Sigmoid colon (tissue), 7 donors: Measurements from ENCODE around the gene ZW10. TPM values are rescaled to one million over a fixed set of nuclear protein-coding genes. Genes with fewer than 3 reads are reported as not detected.

Experiments used
- DNase-seq: peaks from one replicate; pipeline ENCODE4 v3.0.0-alpha.2; 2019
- H3K27ac ChIP-seq, 4 donors: fragments of 200-600 bp; sonication (generic); one replicate each; pipeline ENCODE4 v1.5.1; 2016 to 2019; ENCODE audit warnings: mild to moderate bottlenecking in 1 of 4
- H3K27me3 ChIP-seq, 3 donors: fragments of 200-600 bp; sonication (generic); one replicate each; pipeline ENCODE4 v1.5.1; 2019; ENCODE audit warnings: mild to moderate bottlenecking in 1 of 3
- H3K36me3 ChIP-seq, 4 donors: fragments of 200-600 bp; sonication (generic); one replicate each; pipeline ENCODE4 v1.5.1; 2016 to 2019
- H3K4me1 ChIP-seq, 4 donors: fragments of 200-600 bp; sonication (generic); one replicate each; pipeline ENCODE4 v1.5.1; 2017 to 2019
- H3K4me3 ChIP-seq, 4 donors: fragments of 200-600 bp; sonication (generic); one replicate each; pipeline ENCODE4 v1.5.1; 2017 to 2019; ENCODE audit warnings: mild to moderate bottlenecking in 2 of 4, moderate library complexity in 1 of 4
- H3K9me3 ChIP-seq, 4 donors: fragments of 200-600 bp in 3 of 4; sonication (generic) in 3 of 4; one replicate each; pipeline versions ENCODE4 v1.5.1 to v1.6.1; 2013 to 2019
- EP300 ChIP-seq, 4 donors: sonication (generic); formaldehyde crosslinking; IDR thresholded peaks; one replicate each; pipeline ENCODE4 v1.6.1; 2017; ENCODE audit warnings: antibody characterized with exemption in 4 of 4
- POLR2A ChIP-seq, 2 donors: fragments of 450-650 bp; IDR thresholded peaks; one replicate each; pipeline ENCODE4 v1.6.1; 2016; ENCODE audit warnings: antibody characterized with exemption in 2 of 2, mild to moderate bottlenecking in 2 of 2, moderate library complexity in 2 of 2
- POLR2AphosphoS5 ChIP-seq, 4 donors: sonication (generic); formaldehyde crosslinking; IDR thresholded peaks; one replicate each; pipeline ENCODE4 v1.6.1; 2017; ENCODE audit warnings: antibody characterized with exemption in 4 of 4
- WGBS, 2 donors: extraction: QIAGEN DNeasy Blood & Tissue Kit; methylation state at CpG; one replicate each; pipeline ENCODE4 v1.1.7; 2013; 5-methylcytosine and 5-hydroxymethylcytosine counted together
- intact Hi-C: fragments of 100-400 bp; cut with DNase I; formaldehyde crosslinking; loops from one replicate; pipeline ENCODE4 v1.15.1; 2023
- polyA plus RNA-seq, 3 donors: library from polyadenylated mRNA; stranded (reverse); fragments of 200-250 nt; gene quantifications; one replicate each; pipeline ENCODE4 v1.2.3, GENCODE V29; 2013
- total RNA-seq, 4 donors: library from RNA; depleted of rRNA; stranded (reverse); fragments of >200 nt; gene quantifications; one replicate each; pipeline ENCODE4 v1.1.0, GENCODE V29; 2016
- TF ChIP-seq, protein P1 (sequence below), 4 experiments: fragments of 450-650 bp in 3 of 4; fragments of 200-600 bp in 1 of 4; IDR thresholded peaks; one replicate each; pipeline ENCODE4 v1.5.1; 2016 to 2019; ENCODE audit warnings: antibody characterized with exemption in 4 of 4, mild to moderate bottlenecking in 3 of 4, moderate library complexity in 2 of 4
- donor health status: healthy with polysubstance abuse.
- donor health status: Bipolar disorder and iron deficiency.
- donor health status: healthy.

Gene ZW10
- total and polyA plus RNA-seq, 7 donors: 6.5 to 14.4 (median 9.8) TPM

DNA sequence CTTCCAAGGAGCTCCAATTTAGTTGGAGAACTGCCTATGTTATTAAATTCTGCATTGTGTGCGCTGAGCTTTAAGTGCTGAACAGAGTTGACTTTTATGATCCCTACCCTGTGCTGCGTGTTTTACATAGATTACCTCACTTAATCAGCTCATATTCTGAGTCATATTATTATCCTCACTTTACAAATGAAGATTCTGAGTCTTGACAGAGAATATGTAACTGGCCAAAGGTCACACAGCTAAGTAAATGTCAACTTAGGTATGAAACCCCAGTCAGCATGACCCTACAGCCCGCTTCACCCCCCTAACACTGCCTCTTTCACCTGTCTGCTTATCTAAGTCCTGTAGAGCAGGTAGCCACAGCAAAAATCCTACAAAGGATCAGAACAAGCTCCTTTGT lies 47.6 kb downstream of the ZW10 start:
- TF ChIP-seq EP300 (IDR thresholded peaks at IDR 0.05): no peak
- no peak for TF ChIP-seq POLR2AphosphoS5 (IDR thresholded peaks at IDR 0.05)
- no peak for TF ChIP-seq POLR2A (IDR thresholded peaks at IDR 0.05)
- TF ChIP-seq, protein P1, sequence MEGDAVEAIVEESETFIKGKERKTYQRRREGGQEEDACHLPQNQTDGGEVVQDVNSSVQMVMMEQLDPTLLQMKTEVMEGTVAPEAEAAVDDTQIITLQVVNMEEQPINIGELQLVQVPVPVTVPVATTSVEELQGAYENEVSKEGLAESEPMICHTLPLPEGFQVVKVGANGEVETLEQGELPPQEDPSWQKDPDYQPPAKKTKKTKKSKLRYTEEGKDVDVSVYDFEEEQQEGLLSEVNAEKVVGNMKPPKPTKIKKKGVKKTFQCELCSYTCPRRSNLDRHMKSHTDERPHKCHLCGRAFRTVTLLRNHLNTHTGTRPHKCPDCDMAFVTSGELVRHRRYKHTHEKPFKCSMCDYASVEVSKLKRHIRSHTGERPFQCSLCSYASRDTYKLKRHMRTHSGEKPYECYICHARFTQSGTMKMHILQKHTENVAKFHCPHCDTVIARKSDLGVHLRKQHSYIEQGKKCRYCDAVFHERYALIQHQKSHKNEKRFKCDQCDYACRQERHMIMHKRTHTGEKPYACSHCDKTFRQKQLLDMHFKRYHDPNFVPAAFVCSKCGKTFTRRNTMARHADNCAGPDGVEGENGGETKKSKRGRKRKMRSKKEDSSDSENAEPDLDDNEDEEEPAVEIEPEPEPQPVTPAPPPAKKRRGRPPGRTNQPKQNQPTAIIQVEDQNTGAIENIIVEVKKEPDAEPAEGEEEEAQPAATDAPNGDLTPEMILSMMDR (IDR thresholded peaks at IDR 0.05): no peak
- H3K27me3 ChIP-seq: no peaks in the 10 kb centered on the region
- H3K27ac ChIP-seq: no peak overlapping the region
- H3K9me3 ChIP-seq: no peaks in the 10 kb centered on the region
- no peak for DNase-seq
- H3K36me3 ChIP-seq: no peaks in the 10 kb centered on the region
- H3K4me3 ChIP-seq: no peak overlapping the region
- intact Hi-C loops: no loop called here
- peaks cover 0 to 8% (median 2%) of the 10 kb centered on the region in 4 donors for H3K4me1 ChIP-seq
- 26 to 72% methylated on average over 3 of the region's 3 CpGs for WGBS, 2 donors

DNA sequence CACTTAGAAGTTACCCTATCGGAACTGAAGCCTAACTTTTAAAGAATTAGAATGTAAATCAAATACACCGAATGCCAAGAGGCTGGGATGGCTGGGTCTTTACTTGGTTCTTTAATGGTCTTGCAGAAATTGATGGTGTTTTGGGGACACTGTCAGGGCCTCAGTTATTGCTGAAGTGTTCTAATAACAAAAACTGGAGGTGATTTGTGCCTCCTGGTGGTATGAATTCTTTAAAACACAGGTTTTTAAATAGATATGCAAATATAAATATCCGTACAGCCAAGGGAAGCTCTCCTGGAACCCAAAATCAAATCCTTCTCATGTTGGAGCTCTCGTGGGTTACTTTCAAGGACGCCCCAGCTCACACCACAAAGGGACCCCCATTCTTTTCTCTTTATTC lies 48.1 kb downstream of the ZW10 start:
- intact Hi-C loops: no loop called here
- Histone ChIP-seq H3K4me3 (no peak overlapping the region), H3K27ac (no peak overlapping the region), H3K4me1 (peaks cover 0 to 8% (median 0%) of the 10 kb centered on the region in 4 donors), H3K9me3 (no peaks in the 10 kb centered on the region), H3K27me3 (no peaks in the 10 kb centered on the region), H3K36me3 (no peaks in the 10 kb centered on the region)
- no peak for DNase-seq
- WGBS, 2 donors: 73 to 84% methylated on average over 5 of the region's 5 CpGs
- TF ChIP-seq, protein P1 (IDR thresholded peaks at IDR 0.05): no peak
- TF ChIP-seq POLR2AphosphoS5 (IDR thresholded peaks at IDR 0.05): no peak
- TF ChIP-seq EP300 (IDR thresholded peaks at IDR 0.05): no peak
- TF ChIP-seq POLR2A (IDR thresholded peaks at IDR 0.05): no peak

DNA sequence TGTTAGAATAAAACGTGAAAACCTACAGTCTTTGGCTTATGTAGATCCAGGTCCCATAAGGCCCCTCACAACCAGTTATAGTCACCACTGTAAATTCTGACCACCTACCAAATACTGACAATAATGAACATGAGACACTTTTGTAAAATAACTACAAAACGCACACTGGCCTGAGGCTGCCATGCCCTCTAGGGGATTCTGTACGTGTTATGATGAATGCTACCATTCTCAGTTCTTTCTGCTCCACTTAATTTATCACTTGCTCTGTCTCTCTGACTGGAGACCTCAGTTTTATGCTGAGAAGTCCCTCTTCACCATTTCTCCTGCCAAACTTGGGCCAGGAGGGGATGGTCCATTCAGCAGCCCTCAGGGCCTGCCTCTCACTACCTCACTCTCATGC lies 48.7 kb downstream of the ZW10 start:
- Histone ChIP-seq H3K27me3 (no peaks in the 10 kb centered on the region), H3K4me1 (peaks cover 0 to 8% (median 0%) of the 10 kb centered on the region in 4 donors), H3K36me3 (no peaks in the 10 kb centered on the region), H3K9me3 (no peaks in the 10 kb centered on the region), H3K4me3 (no peak overlapping the region), H3K27ac (no peak overlapping the region)
- WGBS, 2 donors: 94 to 95% methylated on average over 3 of the region's 3 CpGs
- no peak for TF ChIP-seq POLR2AphosphoS5 (IDR thresholded peaks at IDR 0.05)
- TF ChIP-seq EP300 (IDR thresholded peaks at IDR 0.05): no peak
- TF ChIP-seq POLR2A (IDR thresholded peaks at IDR 0.05): no peak
- TF ChIP-seq, protein P1 (IDR thresholded peaks at IDR 0.05): no peak
- no peak for DNase-seq
- intact Hi-C loops: no loop called here

DNA sequence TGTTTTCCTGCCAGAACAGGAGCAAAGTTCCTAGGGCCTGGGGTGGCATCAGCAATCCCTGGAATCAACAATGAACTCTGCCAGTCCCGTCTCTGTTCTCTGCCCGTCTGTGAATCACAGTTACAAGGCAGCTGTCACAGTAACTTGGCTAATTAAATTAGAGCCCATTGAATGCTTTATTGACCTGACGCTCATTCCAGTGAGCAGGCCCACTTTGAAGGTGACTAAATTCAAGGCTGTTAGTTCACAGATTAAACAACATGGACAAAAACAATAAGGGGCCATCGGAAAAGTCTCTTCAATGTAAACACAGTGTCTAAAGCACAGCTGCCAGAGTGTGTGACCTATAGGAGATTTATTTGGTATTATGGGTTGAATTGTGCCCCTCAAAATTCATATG lies 49.7 kb downstream of the ZW10 start:
- Histone ChIP-seq H3K9me3 (no peaks in the 10 kb centered on the region), H3K27ac (no peak overlapping the region), H3K27me3 (no peaks in the 10 kb centered on the region), H3K4me3 (no peak overlapping the region), H3K36me3 (no peaks in the 10 kb centered on the region), H3K4me1 (peaks cover 0 to 8% (median 0%) of the 10 kb centered on the region in 4 donors)
- DNase-seq: no peak
- intact Hi-C loops: no loop called here
- TF ChIP-seq POLR2AphosphoS5 (IDR thresholded peaks at IDR 0.05) (no peak), EP300 (IDR thresholded peaks at IDR 0.05) (no peak), POLR2A (IDR thresholded peaks at IDR 0.05) (no peak)
- TF ChIP-seq, protein P1 (IDR thresholded peaks at IDR 0.05): no peak
- 71 to 80% methylated on average over 4 of the region's 4 CpGs for WGBS, 2 donors

DNA sequence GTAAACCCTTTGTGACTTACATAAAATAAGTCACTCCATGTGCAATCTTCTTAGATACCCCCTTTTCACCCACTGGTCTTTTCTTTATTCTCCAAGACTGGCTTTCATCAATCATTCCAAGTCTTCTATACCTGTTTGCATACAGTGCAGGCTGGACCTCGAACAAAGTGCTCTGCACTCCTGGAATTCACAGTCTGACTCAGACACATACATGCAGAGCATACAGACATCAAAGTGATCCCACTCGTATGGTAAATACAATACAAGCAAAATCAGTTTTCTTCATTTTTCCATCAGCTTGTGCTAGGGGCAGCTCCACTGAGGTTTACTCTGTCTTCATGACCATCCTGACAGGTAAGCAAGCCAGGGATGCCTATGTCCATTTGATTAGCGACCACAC lies 50.6 kb downstream of the ZW10 start:
- intact Hi-C loops: no loop called here
- H3K4me3 ChIP-seq: no peak overlapping the region
- no peaks in the 10 kb centered on the region for H3K9me3 ChIP-seq
- no peak overlapping the region for H3K27ac ChIP-seq
- H3K4me1 ChIP-seq: peaks cover 0 to 8% (median 0%) of the 10 kb centered on the region in 4 donors
- no peaks in the 10 kb centered on the region for H3K27me3 ChIP-seq
- no peak for TF ChIP-seq POLR2AphosphoS5 (IDR thresholded peaks at IDR 0.05)
- TF ChIP-seq, protein P1 (IDR thresholded peaks at IDR 0.05): no peak
- no peak for TF ChIP-seq EP300 (IDR thresholded peaks at IDR 0.05)
- no peak for TF ChIP-seq POLR2A (IDR thresholded peaks at IDR 0.05)
- 90 to 91% methylated on average over 3 of the region's 3 CpGs for WGBS, 2 donors
- DNase-seq: no peak
- H3K36me3 ChIP-seq: no peaks in the 10 kb centered on the region
